Nephron (organoid): ENCODE measurements around the gene GMCL1.
A peak's percentile ranks its signal among the peaks of the same experiment; 100 is the strongest.

Source experiments
- H3K27ac Mint-ChIP-seq, 3 experiments: 2 replicates each; pipeline ENCODE4 v1.8.0; 2020; ENCODE audit warnings: mixed read lengths in 3 of 3, mild to moderate bottlenecking in 2 of 3, moderate library complexity in 1 of 3
- H3K27me3 Mint-ChIP-seq: 2 replicates; pipeline ENCODE4 v1.8.0; 2021; ENCODE audit warnings: low read depth, mild to moderate bottlenecking, moderate library complexity, mixed read lengths
- H3K36me3 Mint-ChIP-seq: 2 replicates; pipeline ENCODE4 v1.8.0; 2020; ENCODE audit warnings: low read depth, mixed read lengths
- H3K4me1 Mint-ChIP-seq: 2 replicates; pipeline ENCODE4 v1.8.0; 2020; ENCODE audit warnings: mixed read lengths
- H3K4me3 Mint-ChIP-seq, 3 experiments: 2 replicates each; pipeline ENCODE4 v1.8.0; 2020; ENCODE audit warnings: mild to moderate bottlenecking in 3 of 3, mixed read lengths in 3 of 3, moderate library complexity in 2 of 3
- H3K9me3 Mint-ChIP-seq: 2 replicates; pipeline ENCODE4 v1.8.0; 2020; ENCODE audit warnings: mixed read lengths
- CTCF ChIP-seq, 3 experiments: fragments of 200-600 bp; sonication (generic); IDR thresholded peaks; one replicate each; pipeline ENCODE4 v1.5.0; 2021; ENCODE audit warnings: antibody characterized with exemption in 3 of 3; ENCODE audit not compliant: unreplicated experiment in 3 of 3

GMCL1 gene

GRCh38 chr2:69847068-69847828 lies 17.8 kb downstream of the GMCL1 start:
- no peak for TF ChIP-seq CTCF (IDR thresholded peaks at IDR 0.05; ENCODE audit: unreplicated experiment in 3 of 3)
- no peaks in the 10 kb centered on the region for H3K27me3 Mint-ChIP-seq
- no peak overlapping the region for H3K4me3 Mint-ChIP-seq
- no peaks in the 10 kb centered on the region for H3K9me3 Mint-ChIP-seq
- no peak overlapping the region for H3K27ac Mint-ChIP-seq
- H3K36me3 Mint-ChIP-seq: peaks cover 47% of the 10 kb centered on the region
- H3K4me1 Mint-ChIP-seq: no peaks in the 10 kb centered on the region

GRCh38 chr2:69848186-69848790 lies 18.8 kb downstream of the GMCL1 start:
- Mint-ChIP-seq H3K4me3 (no peak overlapping the region), H3K4me1 (no peaks in the 10 kb centered on the region), H3K27ac (peak overlapping the region in 1 of 3 experiments; percentile 42), H3K27me3 (no peaks in the 10 kb centered on the region), H3K9me3 (no peaks in the 10 kb centered on the region), H3K36me3 (peaks cover 47% of the 10 kb centered on the region)
- TF ChIP-seq CTCF (IDR thresholded peaks at IDR 0.05; ENCODE audit: unreplicated experiment in 3 of 3): no peak

- no peaks in the 10 kb centered on the region for H3K9me3 Mint-ChIP-seq
- H3K27ac Mint-ChIP-seq: no peak overlapping the region
- TF ChIP-seq CTCF (IDR thresholded peaks at IDR 0.05; ENCODE audit: unreplicated experiment in 3 of 3): no peak
- no peak overlapping the region for H3K4me3 Mint-ChIP-seq
- no peaks in the 10 kb centered on the region for H3K27me3 Mint-ChIP-seq
- no peaks in the 10 kb centered on the region for H3K4me1 Mint-ChIP-seq
- peaks cover 4% of the 10 kb centered on the region for H3K36me3 Mint-ChIP-seq
Measured at GRCh38 chr2:69858261-69858660, 28.8 kb downstream of the GMCL1 start.

GRCh38 chr2:69863298-69863697 lies 33.8 kb downstream of the GMCL1 start:
- H3K27me3 Mint-ChIP-seq: no peaks in the 10 kb centered on the region
- TF ChIP-seq CTCF (IDR thresholded peaks at IDR 0.05; ENCODE audit: unreplicated experiment in 3 of 3): no peak
- H3K4me3 Mint-ChIP-seq: no peak overlapping the region
- no peaks in the 10 kb centered on the region for H3K4me1 Mint-ChIP-seq
- H3K36me3 Mint-ChIP-seq: peaks cover 27% of the 10 kb centered on the region
- H3K9me3 Mint-ChIP-seq: no peaks in the 10 kb centered on the region
- H3K27ac Mint-ChIP-seq: peak overlapping the region in 1 of 3 experiments; percentile 58

- H3K9me3 Mint-ChIP-seq: no peaks in the 10 kb centered on the region
- H3K27me3 Mint-ChIP-seq: no peaks in the 10 kb centered on the region
- no peak overlapping the region for H3K27ac Mint-ChIP-seq
- H3K36me3 Mint-ChIP-seq: no peaks in the 10 kb centered on the region
- TF ChIP-seq CTCF (IDR thresholded peaks at IDR 0.05; ENCODE audit: unreplicated experiment in 3 of 3): no peak
- H3K4me3 Mint-ChIP-seq: no peak overlapping the region
- peaks cover 2% of the 10 kb centered on the region for H3K4me1 Mint-ChIP-seq
Measured at GRCh38 chr2:69888451-69888850, 59.0 kb downstream of the GMCL1 start.

DNA sequence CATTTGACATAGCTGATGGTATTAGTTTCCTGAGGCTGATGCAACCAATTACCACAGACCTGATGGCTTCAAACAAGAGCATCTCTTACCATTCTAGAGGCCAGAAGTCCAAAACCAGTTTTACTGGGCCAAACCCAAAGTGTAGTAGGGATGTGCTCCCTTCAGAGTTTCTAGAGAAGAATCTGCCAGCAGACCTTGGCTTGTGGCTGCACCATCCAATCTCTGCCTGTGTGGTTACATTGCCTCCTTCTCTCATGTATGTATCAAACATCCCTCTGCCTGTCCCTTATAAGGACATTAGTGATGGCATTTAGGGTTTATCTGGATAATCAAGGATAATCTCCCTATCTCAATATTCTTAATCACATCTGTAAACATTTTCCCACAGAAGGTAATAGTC lies 59.8 kb downstream of the GMCL1 start:
- TF ChIP-seq CTCF (IDR thresholded peaks at IDR 0.05; ENCODE audit: unreplicated experiment in 3 of 3): no peak
- Mint-ChIP-seq H3K4me1 (peaks cover 9% of the 10 kb centered on the region), H3K4me3 (no peak overlapping the region), H3K9me3 (no peaks in the 10 kb centered on the region), H3K27me3 (no peaks in the 10 kb centered on the region), H3K27ac (no peak overlapping the region), H3K36me3 (peaks cover 3% of the 10 kb centered on the region)
